Suprapubic skin (tissue), 4 donors: Measurements from ENCODE around the gene JMJD8.

Experiments used
- POLR2A ChIP-seq, 2 donors: fragments of 450-650 bp; IDR thresholded peaks; one replicate each; pipeline ENCODE4 v1.6.1; 2017; ENCODE audit warnings: antibody characterized with exemption in 2 of 2, mild to moderate bottlenecking in 2 of 2, moderate library complexity in 2 of 2
- POLR2AphosphoS5 ChIP-seq, 3 donors: sonication (generic); formaldehyde crosslinking; IDR thresholded peaks; one replicate each; pipeline ENCODE4 v1.6.1; 2017; ENCODE audit warnings: antibody characterized with exemption in 3 of 3
- TF ChIP-seq, protein P1 (sequence below), 2 donors: fragments of 200-600 bp in 1 of 2; fragments of 450-650 bp in 1 of 2; sonication (generic) in 1 of 2; IDR thresholded peaks; one replicate each; pipeline ENCODE4 v1.5.1; 2016 to 2019; ENCODE audit warnings: antibody characterized with exemption in 2 of 2, mild to moderate bottlenecking in 1 of 2, moderate library complexity in 1 of 2

- TF ChIP-seq, protein P1, sequence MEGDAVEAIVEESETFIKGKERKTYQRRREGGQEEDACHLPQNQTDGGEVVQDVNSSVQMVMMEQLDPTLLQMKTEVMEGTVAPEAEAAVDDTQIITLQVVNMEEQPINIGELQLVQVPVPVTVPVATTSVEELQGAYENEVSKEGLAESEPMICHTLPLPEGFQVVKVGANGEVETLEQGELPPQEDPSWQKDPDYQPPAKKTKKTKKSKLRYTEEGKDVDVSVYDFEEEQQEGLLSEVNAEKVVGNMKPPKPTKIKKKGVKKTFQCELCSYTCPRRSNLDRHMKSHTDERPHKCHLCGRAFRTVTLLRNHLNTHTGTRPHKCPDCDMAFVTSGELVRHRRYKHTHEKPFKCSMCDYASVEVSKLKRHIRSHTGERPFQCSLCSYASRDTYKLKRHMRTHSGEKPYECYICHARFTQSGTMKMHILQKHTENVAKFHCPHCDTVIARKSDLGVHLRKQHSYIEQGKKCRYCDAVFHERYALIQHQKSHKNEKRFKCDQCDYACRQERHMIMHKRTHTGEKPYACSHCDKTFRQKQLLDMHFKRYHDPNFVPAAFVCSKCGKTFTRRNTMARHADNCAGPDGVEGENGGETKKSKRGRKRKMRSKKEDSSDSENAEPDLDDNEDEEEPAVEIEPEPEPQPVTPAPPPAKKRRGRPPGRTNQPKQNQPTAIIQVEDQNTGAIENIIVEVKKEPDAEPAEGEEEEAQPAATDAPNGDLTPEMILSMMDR (IDR thresholded peaks at IDR 0.05): no peak
- TF ChIP-seq POLR2A (IDR thresholded peaks at IDR 0.05): no peak
- TF ChIP-seq POLR2AphosphoS5 (IDR thresholded peaks at IDR 0.05): no peak
Measured at GRCh38 chr16:657487-657886, 26.6 kb downstream of the JMJD8 start.
